Measurements from ENCODE around the gene TMEM205.
"Not testable (repeated sequence)": the region's sequence is repeated elsewhere in the genome, so short reads cannot be mapped to it uniquely, and the experiment has no call there.

TMEM205 gene

DNA sequence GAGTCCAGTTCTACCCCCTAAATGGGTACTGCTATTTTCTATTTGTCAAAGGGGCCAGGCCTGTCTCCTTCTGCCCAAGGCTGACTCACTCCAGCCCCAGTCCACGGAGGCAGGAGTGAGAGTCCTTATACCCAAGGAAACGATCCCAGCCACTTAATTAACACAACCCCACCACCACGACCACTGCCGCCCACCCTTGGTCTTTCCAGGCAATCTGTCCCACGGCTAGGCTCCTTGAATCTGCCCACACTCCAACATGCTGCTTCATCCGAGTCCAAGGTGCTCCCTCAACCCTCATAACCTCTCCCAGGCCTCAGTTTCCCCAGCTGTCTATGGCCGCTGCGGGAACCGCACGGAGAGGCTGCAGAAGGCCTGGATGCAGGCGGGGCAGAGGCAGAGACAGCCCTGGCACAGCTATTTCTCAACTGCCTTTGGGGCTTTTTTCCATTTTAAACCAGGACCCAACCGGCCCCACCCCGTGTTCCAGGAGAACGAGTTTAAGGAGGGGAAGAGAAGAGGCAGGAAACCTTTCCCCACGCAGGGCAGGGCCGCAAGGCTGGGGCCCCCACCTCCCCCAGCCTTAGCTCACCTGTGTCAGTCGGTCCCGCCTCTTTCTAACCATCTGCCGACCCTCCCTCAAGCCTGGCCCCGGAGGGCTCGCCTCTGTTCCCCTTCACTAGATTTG lies 7.4 kb downstream of the TMEM205 start:
- DNase-seq = no peak

DNA sequence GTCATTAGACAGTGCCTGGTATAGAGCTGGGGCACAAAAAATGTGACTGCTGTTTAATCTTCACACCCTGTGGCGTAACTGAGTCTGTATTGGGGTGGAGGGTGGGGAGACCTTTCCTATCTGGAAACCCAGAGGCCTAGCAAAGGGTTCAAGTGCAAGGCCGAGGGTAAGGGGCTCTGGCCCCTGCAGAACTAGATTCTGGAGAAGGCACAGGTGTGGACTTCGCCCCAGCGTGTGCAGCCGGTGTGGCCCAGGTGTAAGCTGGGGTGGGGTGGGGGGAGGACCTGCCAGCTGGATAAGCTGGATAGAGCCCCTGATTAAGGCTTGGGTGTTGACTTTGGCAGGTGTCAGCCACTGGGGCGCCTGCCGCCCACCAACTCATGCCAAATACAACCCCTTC lies 7.9 kb downstream of the TMEM205 start:
- DNase-seq = no peak

GRCh38 chr19:11337080-11337479 lies 9.0 kb downstream of the TMEM205 start:
- DNase-seq = peak; percentile 32

GRCh38 chr19:11335449-11336146 lies 10.5 kb downstream of the TMEM205 start:
- no peak for DNase-seq

GRCh38 chr19:11333838-11334237 lies 12.2 kb downstream of the TMEM205 start:
- DNase-seq = not testable (repeated sequence)

GRCh38 chr19:11332822-11333221 lies 13.2 kb downstream of the TMEM205 start:
- DNase-seq = no peak

- no peak for DNase-seq
These were observed 14.6 kb downstream of the TMEM205 start for GRCh38 chr19:11331502-11331901.

- no peak for DNase-seq
These were observed 15.9 kb downstream of the TMEM205 start for GRCh38 chr19:11330127-11330526.

GRCh38 chr19:11325544-11325943 lies 20.5 kb downstream of the TMEM205 start:
- no peak for DNase-seq

GRCh38 chr19:11324748-11325389 lies 21.2 kb downstream of the TMEM205 start:
- DNase-seq = no peak

GRCh38 chr19:11324079-11324661 lies 21.9 kb downstream of the TMEM205 start:
- DNase-seq = peak; percentile 85

GRCh38 chr19:11323601-11324078 lies 22.4 kb downstream of the TMEM205 start:
- no peak for DNase-seq

DNA sequence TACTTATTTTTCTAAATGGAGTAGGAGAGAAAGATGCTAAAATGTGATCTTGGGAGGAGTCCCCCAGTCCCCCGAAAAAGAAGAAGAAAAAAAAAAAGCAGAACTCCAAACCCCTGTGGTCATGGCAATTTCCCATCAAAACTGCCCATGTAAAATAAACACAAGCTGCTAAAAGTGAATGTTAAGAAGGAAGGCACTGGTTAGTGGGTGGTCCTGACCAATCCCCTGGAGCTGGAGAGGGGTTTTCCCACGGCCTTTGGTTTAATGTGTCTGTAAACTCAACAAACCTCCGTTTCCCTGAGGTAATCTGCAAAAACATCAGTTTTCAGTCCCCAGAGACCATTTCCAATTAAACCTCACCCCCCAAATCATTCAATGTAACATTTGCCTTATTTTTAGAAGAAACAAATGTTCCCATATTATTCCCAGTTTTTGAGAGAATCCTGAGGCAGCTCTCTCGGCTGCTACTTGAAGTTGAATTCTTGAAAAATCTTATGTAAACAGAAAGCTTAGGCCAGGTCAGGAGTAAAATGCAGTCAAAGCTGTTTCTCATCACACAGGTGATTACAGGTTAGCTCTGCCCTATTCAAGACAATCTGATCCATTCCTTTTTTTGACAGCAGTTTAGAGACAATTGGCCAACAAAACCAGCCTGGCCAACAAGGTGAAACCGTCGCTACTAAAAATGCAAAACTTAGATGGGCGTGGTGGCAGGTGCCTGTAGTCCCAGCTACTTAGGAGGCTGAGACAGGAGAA lies 23.6 kb downstream of the TMEM205 start:
- DNase-seq = no peak

- DNase-seq = no peak
These were observed 24.6 kb downstream of the TMEM205 start for GRCh38 chr19:11321191-11322126.

DNA sequence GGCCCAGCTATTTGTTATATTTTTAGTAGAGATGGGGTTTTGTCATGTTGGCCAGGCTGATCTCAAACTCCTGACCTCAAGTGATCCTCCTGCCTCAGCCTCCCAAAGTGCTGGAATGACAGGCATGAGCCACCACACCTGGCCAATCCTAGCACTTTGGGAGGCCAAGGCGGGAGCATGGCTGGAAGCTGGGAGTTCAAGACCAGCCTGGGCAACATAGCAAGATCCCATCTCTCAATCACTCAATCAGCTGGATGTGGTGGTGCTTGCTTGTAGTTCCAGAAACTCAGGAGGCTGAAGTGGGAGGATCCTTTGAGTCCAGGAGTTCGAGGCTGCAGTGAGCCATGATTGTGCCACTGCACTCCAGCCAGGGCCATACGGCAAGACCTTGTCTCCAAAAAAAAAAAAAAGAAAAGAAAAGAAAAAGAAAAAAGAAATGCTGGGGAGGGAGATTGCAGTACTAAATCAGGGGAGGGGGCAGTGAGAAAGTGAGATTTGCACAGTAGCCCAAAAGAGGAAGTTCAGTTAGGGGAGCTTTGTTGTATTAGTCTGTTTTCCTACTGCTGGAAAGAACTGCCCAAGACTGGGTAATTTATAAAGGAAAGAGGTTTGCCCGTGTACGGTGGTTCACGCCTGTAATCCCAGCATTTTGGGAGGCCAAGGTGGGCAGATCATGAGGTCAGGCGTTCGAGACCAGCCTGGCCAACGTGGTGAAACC lies 25.6 kb downstream of the TMEM205 start:
- DNase-seq = not testable (repeated sequence)

DNA sequence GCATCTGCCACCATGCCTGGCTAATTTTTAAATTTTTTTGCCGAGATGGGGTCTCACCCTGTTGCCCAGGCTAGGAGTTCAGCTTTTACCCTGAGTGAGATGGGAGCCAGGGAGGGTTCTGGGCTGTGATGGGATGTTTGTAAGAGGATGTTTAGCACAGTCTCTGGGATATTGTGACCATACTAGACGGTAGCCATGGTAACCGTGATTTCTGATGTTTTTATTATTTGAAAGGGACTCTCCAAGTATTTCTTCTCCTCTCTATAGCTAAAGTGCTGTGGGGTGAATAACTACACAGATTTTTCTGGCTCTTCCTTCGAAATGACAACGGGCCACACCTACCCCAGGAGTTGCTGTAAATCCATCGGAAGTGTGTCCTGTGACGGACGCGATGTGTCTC lies 39.7 kb downstream of the TMEM205 start:
- DNase-seq = no peak

DNA sequence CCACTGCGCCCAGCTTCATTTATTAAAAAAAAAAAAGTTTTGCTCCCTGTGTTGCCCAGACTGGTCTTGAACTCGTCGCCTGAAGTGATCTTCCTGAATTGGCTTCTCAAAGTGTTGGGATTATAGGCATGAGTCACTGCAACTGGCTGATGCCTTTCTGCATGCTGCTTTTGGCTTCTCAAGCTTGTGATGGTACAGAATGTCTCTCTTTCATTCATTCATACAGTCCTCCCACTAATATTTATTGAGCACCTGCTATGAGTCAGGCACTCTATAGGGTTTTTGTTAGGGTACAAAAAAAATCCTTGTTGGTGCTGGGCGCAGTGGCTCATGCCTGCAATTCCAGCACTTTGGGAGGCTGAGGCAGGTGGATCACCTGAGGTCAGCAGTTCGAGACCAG lies 41.1 kb downstream of the TMEM205 start:
- no peak for DNase-seq

DNA sequence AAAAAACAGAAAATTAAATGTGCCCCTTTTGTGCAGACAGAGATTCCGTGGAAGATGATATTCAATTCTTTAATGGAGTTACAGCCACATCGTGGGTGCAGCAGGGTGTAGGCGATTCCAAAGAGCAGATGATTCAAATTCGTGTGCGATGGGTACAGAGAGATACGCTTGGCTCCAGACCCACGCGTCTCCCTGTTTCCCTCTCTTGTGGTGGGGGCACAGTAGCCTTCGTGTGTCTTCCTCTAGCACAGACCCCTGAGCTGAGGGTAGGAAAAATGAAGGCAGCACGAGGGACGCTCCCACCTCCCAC lies 45.3 kb downstream of the TMEM205 start:
- no peak for DNase-seq

DNA sequence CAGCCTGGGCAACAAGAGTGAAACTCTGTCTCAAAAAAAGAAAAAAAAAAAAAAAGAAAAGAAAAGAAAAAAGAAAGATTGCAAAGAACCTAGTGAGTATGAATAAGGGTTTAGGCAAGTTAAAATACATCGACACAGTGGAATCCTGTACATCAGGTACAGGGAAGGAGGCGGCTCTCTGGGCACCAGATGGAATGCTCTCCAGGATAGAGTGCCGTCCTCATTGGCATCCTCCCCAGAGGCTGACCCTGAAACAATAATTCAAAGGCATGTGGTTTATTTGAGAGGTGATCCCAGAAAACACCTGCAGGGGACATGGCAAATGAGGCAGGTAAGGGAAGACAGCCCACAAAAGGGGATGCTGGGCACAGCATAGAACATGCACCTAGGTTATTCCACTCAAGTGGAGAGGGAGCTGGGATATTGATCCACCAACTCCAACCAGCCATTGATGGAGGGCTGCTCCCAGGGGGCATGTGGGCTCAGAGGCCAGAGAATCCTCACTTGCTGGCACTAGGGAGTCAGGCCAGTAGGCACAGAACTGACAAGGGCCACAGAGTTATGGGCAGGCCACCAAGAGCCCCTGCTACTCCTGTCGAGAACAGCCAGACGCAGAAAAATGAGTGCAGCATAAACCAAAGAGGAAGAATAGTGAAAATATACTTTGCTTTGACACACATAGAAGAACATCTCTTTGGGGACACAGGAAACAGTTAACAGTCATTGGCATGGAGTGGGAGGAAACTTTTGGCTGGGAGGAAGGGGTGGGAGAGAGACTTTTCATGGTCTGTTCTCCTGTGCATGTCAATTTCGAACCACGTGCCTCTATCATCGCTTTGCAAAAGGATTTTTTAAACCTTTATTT lies 45.9 kb downstream of the TMEM205 start:
- no peak for DNase-seq

- no peak for DNase-seq
These were observed 49.8 kb downstream of the TMEM205 start for GRCh38 chr19:11296264-11296663.

All from activated CD4-positive, alpha-beta T cell treated with anti-CD3 and anti-CD28 coated beads, Interleukin-2, Interleukin-6, amounts not matched to agents 100 ng/mL and 50 ng/mL, durations not matched to agents 16 hours and 8 hours (primary cell).